GM12878 (cell line): ENCODE results near the gene BRAF. TPM values are rescaled to one million over a fixed set of nuclear protein-coding genes. Genes with fewer than 3 reads are reported as not detected.
"Not testable (repeated sequence)": the region's sequence is repeated elsewhere in the genome, so short reads cannot be mapped to it uniquely, and the experiment has no call there.

Source experiments
- ATAC-seq: fragments of 200-7000 bp; cut with Tn5 transposase; 3 replicates; pipeline ENCODE4 v1.9.1; 2020; ENCODE audit warnings: mild to moderate bottlenecking, moderate library complexity
- BruUV-seq: library from RNA; stranded (reverse); fragments of 400-500 nt; replicated peaks from 2 replicates; lab custom pipeline; 2021; lab: Mats Ljungman, UMichigan
- CTCF ChIA-PET: fragments of 300-600 bp; sonication (Branson Sonifier 250); formaldehyde crosslinking; extraction: SDS; loops from one replicate; lab custom pipeline; 2021; ENCODE audit warnings: inconsistent platforms; lab: Yijun Ruan, JAX
- POLR2A ChIA-PET: fragments of 350-600 bp; formaldehyde crosslinking; extraction: SDS; loops from one replicate; lab custom pipeline; 2021; ENCODE audit warnings: inconsistent platforms; lab: Charles Lee
- RAD21 ChIA-PET: fragments of 300-600 bp; sonication (Branson Sonifier 250); formaldehyde crosslinking; loops from one replicate; lab custom pipeline; 2023; ENCODE audit warnings: antibody characterized with exemption; ENCODE audit not compliant: unreplicated experiment; lab: Charles Lee
- SMC1A ChIA-PET: fragments of 300-600 bp; sonication (Branson Sonifier 250); formaldehyde crosslinking; loops from one replicate; lab custom pipeline; 2023; ENCODE audit not compliant: unreplicated experiment, uncharacterized antibody; lab: Charles Lee
- DNase-seq: peaks from one replicate; pipeline ENCODE4 v3.0.0-alpha.2; 2011; ENCODE audit warnings: low read depth, low spot score
- FAIRE-seq: peaks from 3 replicates; lab custom pipeline; 2011; peaks lifted over from hg19 to GRCh38; lab: Jason Lieb, UNC
- H2AFZ ChIP-seq: 2 replicates; pipeline ENCODE4 v1.6.0; 2011; ENCODE audit warnings: low read depth, low read length, control low read depth; ENCODE audit not compliant: control insufficient read depth
- H3K27ac ChIP-seq: 2 replicates; pipeline ENCODE4 v1.5.1; 2011; ENCODE audit warnings: control low read depth; ENCODE audit not compliant: control insufficient read depth, insufficient read depth
- H3K27me3 ChIP-seq, 2 experiments: replicated peaks in 1 of 2; 2 replicates each; pipeline versions ENCODE4 v1.6.0 to v1.6.1; 2011; ENCODE audit warnings: low read length in 1 of 2; ENCODE audit not compliant: control insufficient read depth in 2 of 2, insufficient read depth in 2 of 2
- H3K36me3 ChIP-seq, 2 experiments: 2 replicates each; pipeline ENCODE4 v1.5.1; 2011; ENCODE audit warnings: low read length in 1 of 2; ENCODE audit not compliant: control insufficient read depth in 2 of 2, insufficient read depth in 2 of 2
- H3K4me1 ChIP-seq: 2 replicates; pipeline ENCODE4 v1.6.1; 2011; ENCODE audit warnings: mild to moderate bottlenecking, low read length, moderate library complexity, mixed read lengths; ENCODE audit not compliant: control insufficient read depth, insufficient read depth
- H3K4me2 ChIP-seq: 2 replicates; pipeline ENCODE4 v1.6.0; 2011; ENCODE audit warnings: control low read depth; ENCODE audit not compliant: control insufficient read depth, insufficient read depth
- H3K4me3 ChIP-seq: fragments of 200-600 bp; sonication (generic); 2 replicates; pipeline ENCODE4 v1.5.1; 2016
- H3K79me2 ChIP-seq: 2 replicates; pipeline ENCODE4 v1.6.0; 2011; ENCODE audit warnings: low read length; ENCODE audit not compliant: control insufficient read depth, insufficient read depth
- H3K9ac ChIP-seq: 2 replicates; pipeline ENCODE4 v1.8.0; 2011; ENCODE audit warnings: low read length, control low read depth, mixed read lengths; ENCODE audit not compliant: control insufficient read depth, insufficient read depth
- H3K9me3 ChIP-seq: replicated peaks from 3 replicates; pipeline ENCODE4 v1.5.1; 2011; ENCODE audit warnings: mild to moderate bottlenecking, low read length; ENCODE audit not compliant: control insufficient read depth, insufficient read depth
- H4K20me1 ChIP-seq: 2 replicates; pipeline ENCODE4 v1.6.0; 2011; ENCODE audit not compliant: control insufficient read depth, insufficient read depth
- HDAC2 ChIP-seq: fragments of 200-600 bp; sonication (generic); IDR thresholded peaks from 2 replicates; pipeline ENCODE4 v1.6.1; 2017
- NBN ChIP-seq: fragments of 450-650 bp; IDR thresholded peaks from 2 replicates; pipeline ENCODE4 v1.6.1; 2016
- SKIL ChIP-seq: fragments of 450-650 bp; IDR thresholded peaks from 2 replicates; pipeline ENCODE4 v1.6.1; 2017; ENCODE audit warnings: mild to moderate bottlenecking, low read depth, inconsistent platforms; ENCODE audit not compliant: poor library complexity, severe bottlenecking
- ZNF622 ChIP-seq: fragments of 450-650 bp; IDR thresholded peaks from 2 replicates; pipeline ENCODE4 v1.6.1; 2017; ENCODE audit warnings: mild to moderate bottlenecking, inconsistent platforms
- WGBS: methylation state at CpG from one replicate; pipeline ENCODE4 v1.1.6; 2016; ENCODE audit warnings: low lambda C conversion rate; ENCODE audit not compliant: insufficient replicate concordance, insufficient coverage; ENCODE audit errors: missing lambda C conversion rate; 5-methylcytosine and 5-hydroxymethylcytosine counted together
- in situ Hi-C: fragments of 300-500 bp; cut with MboI; formaldehyde crosslinking; loops from 9 replicates; pipeline ENCODE4 v1.14.3; 2018; ENCODE audit warnings: mixed read lengths
- intact Hi-C: fragments of 100-400 bp; cut with micrococcal nuclease; formaldehyde crosslinking; loops from one replicate; pipeline ENCODE4 v1.14.2; 2022; ENCODE audit not compliant: unreplicated experiment
- polyA plus RNA-seq, 11 experiments: library from polyadenylated mRNA; depleted of rRNA in 4 of 11; unstranded in 6 of 11; stranded (reverse) in 5 of 11; fragments of >200 nt; fragmentation: Nextera tagmentation in 4 of 11; fragmentation: Illumina TruSeq in 1 of 11; extraction: Ambion mirVana in 4 of 11; extraction: Trizol in 1 of 11; gene quantifications; 1 replicate in 1 of 11; 2 replicates in 10 of 11; pipeline versions ENCODE4 v1.2.1 to v1.2.3, GENCODE V29; 2011 to 2016; ENCODE audit warnings: inconsistent platforms in 2 of 11, missing spikeins in 2 of 11, low read depth in 1 of 11
- total RNA-seq, 4 experiments: library from RNA; depleted of rRNA in 3 of 4; stranded (reverse); fragments of >200 nt in 3 of 4; fragmentation: Illumina TruSeq in 1 of 4; extraction: Trizol in 1 of 4; gene quantifications; 2 replicates each; pipeline versions ENCODE4 v1.2.1 to v1.2.3, GENCODE V29; 2013 to 2021

Gene BRAF
- total and polyA plus RNA-seq, 10 of the 15 experiments (the other 5 are each of a cell fraction or from before 2014, with no cell fraction given): 2.6 to 31.0 (median 10.6) TPM

GRCh38 chr7:140714331-140715040 lies 210.2 kb downstream of the BRAF start:
- CTCF ChIA-PET: no interaction called here
- BruUV-seq: no TSS peak
- H3K27me3 ChIP-seq: no peaks in the 10 kb centered on the region
- WGBS: 88% methylated on average over 10 of the region's 10 CpGs
- POLR2A ChIA-PET: interaction anchor here (0.6 kb wide), 1 partner anchor 38 kb away, joined by 8 read pairs; no protein-coding TSS in a partner anchor
- no peaks in the 10 kb centered on the region for H3K9me3 ChIP-seq
- H3K79me2 ChIP-seq: no peaks in the 10 kb centered on the region
- SMC1A ChIA-PET: interaction anchor here (1.2 kb wide), 1 partner anchor 38 kb away, joined by 4 read pairs; no protein-coding TSS in a partner anchor
- no peak for TF ChIP-seq ZNF622
- TF ChIP-seq SKIL: no peak
- no peak for TF ChIP-seq NBN
- no peak for TF ChIP-seq HDAC2
- H4K20me1 ChIP-seq: no peaks in the 10 kb centered on the region
- H2AFZ ChIP-seq: no peak overlapping the region
- no peaks in the 10 kb centered on the region for H3K4me1 ChIP-seq
- H3K4me3 ChIP-seq: no peak overlapping the region
- ATAC-seq: no peak
- no peak for DNase-seq
- intact Hi-C loops (no loop called here), in situ Hi-C loops (no loop called here)
- FAIRE-seq: no peak
- RAD21 ChIA-PET: no interaction called here
- no peak overlapping the region for H3K4me2 ChIP-seq
- no peak overlapping the region for H3K9ac ChIP-seq
- no peaks in the 10 kb centered on the region; a peak in 2 of 4 replicates for H3K36me3 ChIP-seq
- H3K27ac ChIP-seq: no peak overlapping the region

- FAIRE-seq, H3K79me2 ChIP-seq, H2AFZ ChIP-seq, H3K27ac ChIP-seq, in situ Hi-C loops, RAD21 ChIA-PET, H3K4me2 ChIP-seq, H3K9ac ChIP-seq, H3K4me3 ChIP-seq, H3K27me3 ChIP-seq, intact Hi-C loops, POLR2A ChIA-PET, SMC1A ChIA-PET, H4K20me1 ChIP-seq, ATAC-seq, H3K9me3 ChIP-seq, BruUV-seq, H3K36me3 ChIP-seq, CTCF ChIA-PET, DNase-seq, H3K4me1 ChIP-seq: not testable (repeated sequence)
Measured at GRCh38 chr7:140712392-140712791, 212.3 kb downstream of the BRAF start.

- BruUV-seq, CTCF ChIA-PET, in situ Hi-C loops, DNase-seq, H3K4me1 ChIP-seq, H3K27me3 ChIP-seq, FAIRE-seq, H4K20me1 ChIP-seq, H3K9me3 ChIP-seq, H3K79me2 ChIP-seq, H2AFZ ChIP-seq, H3K27ac ChIP-seq, H3K4me2 ChIP-seq, RAD21 ChIA-PET, H3K4me3 ChIP-seq, H3K9ac ChIP-seq, intact Hi-C loops, SMC1A ChIA-PET, ATAC-seq: not testable (repeated sequence)
- peaks cover 5 to 12% of the 10 kb centered on the region in 2 experiments; a peak in 3 of 4 replicates for H3K36me3 ChIP-seq
- POLR2A ChIA-PET: interaction anchor here (0.6 kb wide), 1 partner anchor 1966 kb away, joined by 4 read pairs; no protein-coding TSS in a partner anchor
- 100% methylated on average over 2 of the region's 4 CpGs for WGBS
Measured at GRCh38 chr7:140708764-140709163, 216.0 kb downstream of the BRAF start.
